NCI-H187 (cell line): ENCODE measurements around the gene TTC9.

Experiments used
- DNase-seq, 2 experiments: peaks; one replicate each; lab custom pipeline; 2025; lab: John Stamatoyannopoulos, UW

The TTC9 gene

GRCh38 chr14:70645892-70646291, 4.2 kb downstream of the TTC9 start:
- DNase-seq: no peak

GRCh38 chr14:70646705-70647104, 5.0 kb downstream of the TTC9 start:
- no peak for DNase-seq

- DNase-seq: no peak
Observed at GRCh38 chr14:70648346-70648745, 6.6 kb downstream of the TTC9 start.

- no peak for DNase-seq
Observed at GRCh38 chr14:70649803-70650202, 8.1 kb downstream of the TTC9 start.

GRCh38 chr14:70651522-70651921, 9.8 kb downstream of the TTC9 start:
- no peak for DNase-seq

GRCh38 chr14:70652871-70653270, 11.2 kb downstream of the TTC9 start:
- no peak for DNase-seq

- DNase-seq: no peak
Observed at GRCh38 chr14:70653662-70654061, 11.9 kb downstream of the TTC9 start.

- no peak for DNase-seq
Observed at GRCh38 chr14:70654632-70655031, 12.9 kb downstream of the TTC9 start.

- no peak for DNase-seq
Observed at GRCh38 chr14:70655110-70655826, 13.6 kb downstream of the TTC9 start.

GRCh38 chr14:70658899-70659298, 17.2 kb downstream of the TTC9 start:
- DNase-seq: no peak

GRCh38 chr14:70660967-70661893, 19.5 kb downstream of the TTC9 start:
- no peak for DNase-seq

GRCh38 chr14:70662080-70662479, 20.4 kb downstream of the TTC9 start:
- DNase-seq: no peak

- no peak for DNase-seq
Observed at GRCh38 chr14:70662816-70663215, 21.1 kb downstream of the TTC9 start.

GRCh38 chr14:70663707-70664179, 22.0 kb downstream of the TTC9 start:
- no peak for DNase-seq

- no peak for DNase-seq
Observed at GRCh38 chr14:70664698-70665447, 23.2 kb downstream of the TTC9 start.

GRCh38 chr14:70665448-70666360, 24.0 kb downstream of the TTC9 start:
- no peak for DNase-seq

GRCh38 chr14:70666361-70666686, 24.6 kb downstream of the TTC9 start:
- DNase-seq: no peak

GRCh38 chr14:70670992-70671651, 29.4 kb downstream of the TTC9 start:
- DNase-seq: no peak

- no peak for DNase-seq
Observed at GRCh38 chr14:70671652-70672644, 30.2 kb downstream of the TTC9 start.

- no peak for DNase-seq
Observed at GRCh38 chr14:70677341-70677740, 35.6 kb downstream of the TTC9 start.
